ENCODE results near the gene USP32.
"Not testable (repeated sequence)": the region's sequence is repeated elsewhere in the genome, so short reads cannot be mapped to it uniquely, and the experiment has no call there.

USP32 gene

DNA sequence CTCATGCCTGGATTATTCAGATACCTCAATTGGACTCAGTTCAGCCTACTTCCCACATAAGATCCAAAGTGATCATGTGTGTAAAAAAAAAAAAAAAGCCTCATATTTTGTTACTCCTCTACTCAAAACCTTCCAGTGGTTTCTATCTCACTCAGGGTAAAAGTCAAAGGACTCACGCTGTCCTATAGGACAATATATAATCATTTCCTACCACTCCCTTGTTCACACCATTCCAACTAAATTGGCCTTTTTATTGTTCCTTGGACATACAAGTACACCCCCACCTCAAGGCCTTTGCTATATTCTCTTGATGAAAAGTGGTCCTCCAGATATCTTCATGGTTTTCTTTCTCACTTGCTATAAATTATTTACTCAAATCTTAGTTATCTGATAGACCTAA lies 99.2 kb downstream of the USP32 start:
- no peak for DNase-seq

- no peak for DNase-seq
Measured at GRCh38 chr17:60284709-60285108, 107.2 kb downstream of the USP32 start.

GRCh38 chr17:60283816-60284215 lies 108.1 kb downstream of the USP32 start:
- no peak for DNase-seq

- DNase-seq, result no peak
Measured at GRCh38 chr17:60280673-60281072, 111.3 kb downstream of the USP32 start.

DNA sequence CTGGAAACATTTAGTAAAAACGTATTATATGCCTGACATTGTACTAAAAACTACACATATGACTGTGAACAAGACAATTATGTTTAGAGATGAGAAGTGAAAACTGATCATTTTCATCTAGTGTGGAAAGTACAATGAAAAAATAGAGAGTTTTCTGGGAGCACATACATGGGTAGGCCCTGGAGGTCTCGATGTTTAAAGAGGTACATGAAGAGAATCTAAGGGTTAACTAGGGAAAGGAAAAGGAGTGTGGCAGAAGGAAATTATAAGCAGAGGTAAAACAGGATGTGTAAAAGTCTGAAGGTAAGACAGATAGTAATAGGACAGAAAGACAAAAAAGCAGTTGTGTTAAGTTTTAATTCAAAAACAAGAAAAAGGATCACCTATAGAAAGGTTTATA lies 113.7 kb downstream of the USP32 start:
- no peak for DNase-seq

- no peak for DNase-seq
Measured at GRCh38 chr17:60277258-60277657, 114.7 kb downstream of the USP32 start.

- no peak for DNase-seq
Measured at GRCh38 chr17:60269417-60269816, 122.5 kb downstream of the USP32 start.

- no peak for DNase-seq
Measured at GRCh38 chr17:60260540-60260939, 131.4 kb downstream of the USP32 start.

- DNase-seq, result no peak
Measured at GRCh38 chr17:60258313-60258712, 133.6 kb downstream of the USP32 start.

DNA sequence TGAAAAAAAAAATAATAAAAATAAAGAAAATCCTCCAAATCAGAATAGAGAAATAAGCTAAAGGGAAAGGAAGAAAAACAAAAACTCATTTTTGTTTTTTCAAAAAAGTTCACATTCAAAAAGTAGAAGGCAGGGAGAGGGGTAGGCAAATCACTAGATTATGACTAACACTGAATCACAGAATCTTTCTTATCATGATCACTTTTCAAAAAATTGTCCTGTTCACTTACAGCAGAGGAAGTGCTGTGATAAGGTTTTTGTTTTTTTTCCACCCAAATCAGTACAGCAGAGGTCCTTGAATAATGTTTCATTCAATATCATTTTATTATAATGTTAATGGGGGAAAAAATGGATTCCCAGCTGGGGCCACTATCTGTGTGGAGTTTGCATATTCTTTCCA lies 135.8 kb downstream of the USP32 start:
- no peak for DNase-seq

- no peak for DNase-seq
Measured at GRCh38 chr17:60253048-60253447, 138.9 kb downstream of the USP32 start.

GRCh38 chr17:60252459-60252858 lies 139.5 kb downstream of the USP32 start:
- DNase-seq, result no peak

DNA sequence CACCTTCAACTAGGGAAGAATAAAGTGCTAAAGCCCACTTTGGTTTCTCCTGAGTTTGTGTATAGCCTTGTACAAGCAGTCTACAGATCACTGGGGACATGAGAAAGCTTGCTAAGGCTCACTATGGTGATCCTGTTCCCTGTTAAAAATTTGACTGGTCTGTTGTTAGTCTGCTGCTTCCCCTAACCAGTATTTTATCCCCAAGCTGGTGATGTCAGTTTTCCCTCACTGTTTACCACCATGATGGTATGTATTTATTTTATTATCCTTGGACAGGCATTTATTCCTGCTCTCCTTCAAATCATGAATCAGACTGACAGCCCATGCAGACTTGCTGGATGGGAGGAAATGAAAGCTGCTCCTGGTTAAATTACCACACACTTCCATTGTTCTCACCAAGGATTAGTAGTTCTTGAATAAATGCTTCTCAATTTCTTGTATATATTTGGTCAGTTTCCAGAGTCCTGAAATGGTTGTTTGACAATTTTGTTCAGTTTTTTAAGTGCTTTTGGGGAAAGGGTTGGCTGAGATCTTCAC lies 142.6 kb downstream of the USP32 start:
- DNase-seq, result no peak

DNA sequence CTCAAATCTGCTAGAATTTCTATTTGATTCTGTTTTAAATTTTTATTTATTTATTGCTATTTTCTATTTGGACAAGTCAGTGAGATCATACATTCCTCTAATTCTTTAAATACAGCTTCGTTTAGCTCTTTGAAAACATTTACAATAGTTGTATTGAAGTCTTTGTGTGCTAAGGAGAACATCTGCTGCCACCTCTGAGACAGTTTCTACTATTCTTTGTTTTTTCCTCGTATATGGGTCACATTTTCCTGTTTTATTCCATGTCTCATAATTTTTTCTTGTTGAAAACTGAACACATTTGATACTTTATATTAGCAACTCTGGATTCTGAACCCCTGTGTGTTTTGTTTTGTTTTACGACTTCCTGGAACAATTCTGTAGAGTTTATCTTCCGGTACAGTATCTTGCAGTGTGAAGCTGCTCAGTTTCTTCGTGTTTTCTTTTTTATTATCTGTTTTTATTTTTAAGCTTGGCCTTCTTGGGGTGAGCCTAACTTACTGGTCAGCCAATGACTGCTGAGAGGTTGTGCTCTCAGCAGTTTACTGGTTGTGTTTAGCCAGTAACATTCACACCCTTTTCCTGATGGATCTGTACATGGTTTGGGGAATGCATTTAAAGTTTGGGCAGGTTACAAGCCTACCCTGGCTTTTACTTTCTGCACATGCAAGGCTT lies 143.2 kb downstream of the USP32 start:
- no peak for DNase-seq

GRCh38 chr17:60247836-60248461 lies 144.0 kb downstream of the USP32 start:
- no peak for DNase-seq

GRCh38 chr17:60244656-60245055 lies 147.3 kb downstream of the USP32 start:
- DNase-seq, result no peak

DNA sequence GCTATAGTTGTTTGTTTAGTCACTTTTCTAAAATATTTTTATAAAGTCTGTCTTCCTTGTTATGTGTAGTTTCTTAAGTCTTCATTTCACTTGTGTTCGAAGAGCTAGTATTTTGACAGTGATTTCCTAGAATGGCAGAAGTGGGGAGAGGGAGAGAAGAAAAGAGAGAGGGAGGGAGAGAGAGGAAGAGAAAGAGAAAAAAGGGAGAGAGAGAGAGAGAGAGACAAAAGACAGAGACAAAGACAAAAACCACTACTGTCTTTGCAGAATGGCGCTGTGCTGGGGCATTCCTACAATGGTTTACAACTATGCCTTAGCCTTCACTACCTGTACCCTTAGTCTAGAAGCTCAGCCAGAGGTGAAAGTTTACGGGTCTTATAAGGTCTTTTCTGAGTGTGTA lies 151.6 kb downstream of the USP32 start:
- DNase-seq, result no peak

GRCh38 chr17:60231691-60232090 lies 160.2 kb downstream of the USP32 start:
- no peak for DNase-seq

- DNase-seq, result no peak
Measured at GRCh38 chr17:60231234-60231633, 160.7 kb downstream of the USP32 start.

- no peak for DNase-seq
Measured at GRCh38 chr17:60230358-60230757, 161.6 kb downstream of the USP32 start.

GRCh38 chr17:60229188-60229802 lies 162.6 kb downstream of the USP32 start:
- no peak for DNase-seq

DNA sequence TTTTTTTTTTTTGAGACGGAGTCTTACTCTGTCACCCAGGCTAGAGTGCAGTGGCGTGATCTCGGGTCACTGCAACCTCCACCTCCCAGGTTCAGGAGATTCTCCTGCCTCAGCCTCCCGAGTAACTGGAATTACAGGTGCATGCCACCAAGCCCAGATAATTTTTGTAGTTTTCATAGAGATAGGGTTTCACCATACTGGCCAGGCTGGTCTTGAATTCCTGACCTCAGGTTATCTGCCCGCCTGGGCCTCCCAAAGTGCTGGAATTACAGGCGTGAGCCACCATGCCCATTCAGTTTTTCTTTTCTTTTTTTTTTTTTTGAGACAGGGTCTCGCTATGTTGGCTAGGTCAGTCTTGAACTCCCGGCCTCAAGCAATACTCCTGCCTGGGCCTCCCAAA lies 164.7 kb downstream of the USP32 start:
- not testable (repeated sequence) for DNase-seq

GRCh38 chr17:60224064-60224463 lies 167.9 kb downstream of the USP32 start:
- DNase-seq, result no peak

- no peak for DNase-seq
Measured at GRCh38 chr17:60223456-60223855, 168.5 kb downstream of the USP32 start.

Measured in KG1 (cell line).